HepG2 (cell line): ENCODE measurements around the gene FGFR1OP2. TPM values are rescaled to one million over a fixed set of nuclear protein-coding genes. Genes with fewer than 3 reads are reported as not detected.

Experiments used
- ATF7 ChIP-seq, 2 experiments: fragments of 450-650 bp in 1 of 2; sonication (generic) in 1 of 2; formaldehyde crosslinking in 1 of 2; IDR thresholded peaks; 2 replicates each; pipeline versions ENCODE4 v1.4.0 to v1.6.1; 2016 to 2020; ENCODE audit warnings: antibody characterized with exemption in 1 of 2, mild to moderate bottlenecking in 1 of 2, missing genetic modification reagents in 1 of 2
- CREBL2 ChIP-seq: sonication (generic); formaldehyde crosslinking; IDR thresholded peaks from 2 replicates; pipeline ENCODE4 v1.8.1; 2023; ENCODE audit warnings: missing genetic modification reagents, mild to moderate bottlenecking, borderline replicate concordance
- FLYWCH1 ChIP-seq: sonication (generic); formaldehyde crosslinking; IDR thresholded peaks from 2 replicates; pipeline ENCODE4 v1.8.1; 2023; ENCODE audit warnings: mild to moderate bottlenecking, missing genetic modification reagents
- KDM6A ChIP-seq: IDR thresholded peaks from 2 replicates; pipeline ENCODE4 v1.6.1; 2016; ENCODE audit warnings: low read depth
- KLF16 ChIP-seq, 2 experiments: sonication (generic) in 1 of 2; formaldehyde crosslinking in 1 of 2; IDR thresholded peaks; 2 replicates each; pipeline versions ENCODE4 v1.6.1 to v1.8.0; 2016 to 2023; ENCODE audit warnings: missing genetic modification reagents in 2 of 2, missing compliant biosample characterization in 1 of 2
- PRDM15 ChIP-seq: sonication (generic); formaldehyde crosslinking; IDR thresholded peaks from 2 replicates; pipeline ENCODE4 v1.4.0; 2020; ENCODE audit warnings: missing genetic modification reagents
- TAF15 ChIP-seq: fragments of 200-400 bp; formaldehyde crosslinking; IDR thresholded peaks from one replicate; pipeline ENCODE4 v1.6.1; 2018; ENCODE audit warnings: mild to moderate bottlenecking, low read depth, low read length; ENCODE audit not compliant: poor library complexity, severe bottlenecking
- TEF ChIP-seq: sonication (generic); formaldehyde crosslinking; IDR thresholded peaks from 2 replicates; pipeline ENCODE4 v1.5.0; 2020; ENCODE audit warnings: missing genetic modification reagents
- ZBTB26 ChIP-seq: IDR thresholded peaks from 2 replicates; pipeline ENCODE4 v1.6.1; 2016; ENCODE audit warnings: missing compliant biosample characterization, missing genetic modification reagents, borderline replicate concordance
- ZC3H13 ChIP-seq: sonication (generic); formaldehyde crosslinking; IDR thresholded peaks from 2 replicates; pipeline ENCODE4 v1.8.1; 2023; ENCODE audit warnings: mild to moderate bottlenecking, missing genetic modification reagents, moderate library complexity
- ZFX ChIP-seq: sonication (generic); formaldehyde crosslinking; IDR thresholded peaks from 2 replicates; pipeline ENCODE4 v1.4.0; 2020; ENCODE audit warnings: mild to moderate bottlenecking, low read depth, missing genetic modification reagents, moderate library complexity
- ZNF160 ChIP-seq: sonication (generic); formaldehyde crosslinking; IDR thresholded peaks from 2 replicates; pipeline ENCODE4 v1.8.0; 2022; ENCODE audit warnings: mild to moderate bottlenecking, inconsistent platforms, missing genetic modification reagents
- ZNF20 ChIP-seq: sonication (generic); formaldehyde crosslinking; IDR thresholded peaks from 2 replicates; pipeline ENCODE4 v1.4.0; 2020; ENCODE audit warnings: mild to moderate bottlenecking, moderate library complexity, missing genetic modification reagents
- ZNF335 ChIP-seq: sonication (generic); formaldehyde crosslinking; IDR thresholded peaks from 2 replicates; pipeline ENCODE4 v1.4.0; 2020; ENCODE audit warnings: missing genetic modification reagents
- ZNF629 ChIP-seq: sonication (generic); formaldehyde crosslinking; conservative IDR thresholded peaks from 2 replicates; pipeline ENCODE4 v1.5.0; 2020; ENCODE audit warnings: missing genetic modification reagents
- ZNF691 ChIP-seq: sonication (generic); formaldehyde crosslinking; IDR thresholded peaks from 2 replicates; pipeline ENCODE4 v1.4.0; 2020; ENCODE audit warnings: missing genetic modification reagents, low read depth, mild to moderate bottlenecking, borderline replicate concordance
- ZNF704 ChIP-seq: sonication (generic); formaldehyde crosslinking; IDR thresholded peaks from 2 replicates; pipeline ENCODE4 v1.8.1; 2023; ENCODE audit warnings: mild to moderate bottlenecking, inconsistent platforms, moderate library complexity, missing genetic modification reagents, borderline replicate concordance
- ZNF713 ChIP-seq: sonication (generic); formaldehyde crosslinking; IDR thresholded peaks from 2 replicates; pipeline ENCODE4 v1.4.0; 2020; ENCODE audit warnings: mild to moderate bottlenecking, missing genetic modification reagents
- polyA plus RNA-seq, 8 experiments: library from polyadenylated mRNA; depleted of rRNA in 3 of 8; stranded (reverse) in 7 of 8; unstranded in 1 of 8; fragments of >200 nt; fragmentation: Illumina TruSeq in 4 of 8; extraction: Trizol in 4 of 8; gene quantifications; 2 replicates each; pipeline versions ENCODE4 v1.2.1 to v1.2.3, GENCODE V29; 2011 to 2016; ENCODE audit warnings: low read depth in 4 of 8, missing spikeins in 1 of 8, mixed read lengths in 1 of 8; ENCODE audit not compliant: insufficient read depth in 1 of 8
- total RNA-seq, 5 experiments: library from RNA; depleted of rRNA; stranded (reverse); fragments of >200 nt; fragmentation: Illumina TruSeq; extraction: Trizol; gene quantifications; 2 replicates each; pipeline ENCODE4 v1.2.3, GENCODE V29; 2016; ENCODE audit warnings: low read depth in 1 of 5

Gene FGFR1OP2
- total and polyA plus RNA-seq, 2 of the 13 experiments (the other 11 are each of a cell fraction or from before 2014, with no cell fraction given), result 18.3 to 38.1 TPM

GRCh38 chr12:26937863-26938700, at the start of gene FGFR1OP2, which contains the start of gene INTS13 (continued):
- TF ChIP-seq FLYWCH1 (CRISPR knock-in tag) (no peak), ZNF713 (CRISPR knock-in tag) (no peak), ZNF335 (CRISPR knock-in tag) (0 out of 2 replicates have a peak, but pooled peaks have one; percentile 7), CREBL2 (CRISPR knock-in tag) (no peak; the same call in 1 of the 2 replicates), ZBTB26 (CRISPR knock-in tag) (peak; percentile 35; the same call in 1 of the 2 replicates), PRDM15 (no peak), ZNF160 (CRISPR knock-in tag) (peak; percentile 22; the same call in 1 of the 2 replicates), ATF7 (IDR thresholded peaks at IDR 0.05) (no peak), ATF7 (CRISPR knock-in tag; IDR thresholded peaks at IDR 0.05) (no peak), ZNF629 (CRISPR knock-in tag) (no peak), TAF15 (no peak), ZNF691 (CRISPR knock-in tag) (0 out of 2 replicates have a peak, but pooled peaks have one; percentile 1), TEF (CRISPR knock-in tag) (no peak), ZFX (peak; percentile 85), ZNF704 (no peak; the same call in 1 of the 2 replicates), KDM6A (CRISPR knock-in tag) (no peak), ZNF20 (CRISPR knock-in tag) (no peak), KLF16 (CRISPR knock-in tag; IDR thresholded peaks at IDR 0.05) (no peak), ZC3H13 (no peak)
